ENCODE data around the gene IGIP.

The IGIP gene

DNA sequence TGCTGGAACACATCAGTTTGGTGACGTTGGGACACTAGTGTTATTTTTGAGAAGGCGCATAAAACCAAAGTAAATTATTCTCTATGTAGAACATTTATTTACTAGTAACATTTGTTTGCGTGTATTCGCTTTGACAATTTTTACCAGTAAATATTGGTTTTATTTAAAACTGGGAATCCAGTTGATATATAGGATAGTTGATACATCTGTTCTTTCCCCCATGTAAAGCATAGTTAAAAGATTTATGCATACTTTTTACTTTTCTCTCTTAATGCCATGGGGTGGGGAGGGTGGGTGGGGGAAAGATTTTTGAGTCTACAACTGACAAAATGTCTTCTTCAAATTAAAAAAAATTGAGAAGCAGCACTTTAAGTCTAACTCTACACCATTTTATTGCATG is at the start of gene IGIP:
Gene IGIP (plus strand): TSS at position 301 of the 400 bp plus-strand sequence. CDS start 2,540 bp downstream, outside the sequence.
- no peak for DNase-seq (ENCODE audit: low spot score)

DNA sequence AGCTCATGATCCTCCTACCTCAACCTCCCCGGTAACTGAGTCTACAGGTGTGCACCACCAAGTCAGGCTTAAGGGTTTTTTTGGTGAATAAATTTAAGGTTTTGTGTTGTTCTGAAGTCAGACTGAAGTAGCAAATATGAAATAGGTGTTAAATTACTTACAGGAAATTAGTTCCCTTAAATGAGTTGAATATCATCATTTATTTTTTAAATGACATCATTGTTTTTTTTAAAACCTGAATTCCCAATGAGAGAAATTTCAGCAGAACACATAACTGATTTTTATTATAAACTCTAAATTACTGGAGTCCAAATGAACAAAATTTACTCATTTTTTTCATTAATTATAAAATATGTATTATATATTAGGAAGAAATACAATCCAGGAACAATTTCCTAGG is 49.6 kb upstream of the IGIP start:
- no peak for DNase-seq (ENCODE audit: low spot score)

DNA sequence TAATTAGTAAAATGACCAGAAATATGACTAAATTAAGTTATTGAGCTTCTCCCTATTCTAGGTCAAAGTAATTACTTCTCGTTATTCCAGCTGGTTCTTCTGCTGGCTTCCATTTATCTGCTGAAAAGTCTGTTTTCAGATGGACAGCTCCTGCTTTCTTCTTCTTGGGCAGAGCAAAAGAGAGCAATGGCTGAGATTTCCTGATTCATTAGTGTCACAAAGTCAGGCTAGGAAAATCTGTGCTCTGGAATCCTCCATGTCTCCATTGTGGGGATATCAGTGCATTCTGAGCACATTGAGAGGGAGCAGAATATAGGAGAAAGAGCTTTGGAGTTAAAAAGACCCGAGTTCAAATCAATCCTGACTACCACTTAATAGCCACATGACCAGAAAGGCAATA is 48.9 kb upstream of the IGIP start:
- no peak for DNase-seq (ENCODE audit: low spot score)

DNA sequence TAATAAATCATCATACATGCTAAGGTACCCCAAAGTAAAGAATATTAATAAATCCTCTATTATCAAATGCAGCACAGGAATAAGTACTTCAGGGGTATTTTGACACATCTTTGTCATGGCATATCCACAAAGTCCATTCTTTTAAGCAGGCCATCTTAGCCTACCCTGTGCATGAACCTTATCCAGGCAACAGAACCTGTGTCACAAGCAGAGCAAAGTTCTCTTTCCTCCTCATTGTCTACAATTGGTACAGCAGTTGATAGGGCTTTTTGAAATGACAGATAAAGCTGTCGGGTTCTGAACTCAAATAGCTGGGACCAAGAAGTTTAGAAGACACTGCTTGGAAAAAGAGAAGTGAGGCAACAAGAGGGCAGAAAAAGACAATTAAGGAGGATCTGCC is 42.6 kb upstream of the IGIP start:
- no peak for DNase-seq (ENCODE audit: low spot score)

DNA sequence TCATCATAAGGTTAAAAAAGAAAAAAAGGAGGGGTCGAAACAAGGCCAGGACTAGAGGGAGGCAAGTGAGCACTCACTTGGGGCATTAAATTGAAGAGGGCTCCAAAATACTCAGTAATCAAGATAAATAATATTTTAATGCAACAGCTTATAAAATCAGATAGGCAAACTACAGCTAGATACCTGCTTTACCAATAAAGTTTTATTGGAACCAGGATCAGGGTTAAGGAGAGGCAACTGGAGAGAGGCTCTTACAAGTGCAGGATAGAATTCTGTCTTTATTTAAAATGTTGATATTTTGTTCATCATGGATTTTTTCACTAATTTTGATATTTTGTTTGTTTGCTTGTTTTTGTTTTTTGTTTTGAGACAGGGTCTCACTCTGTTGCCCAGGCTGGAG is 42.1 kb upstream of the IGIP start:
- DNase-seq (ENCODE audit: low spot score) = no peak

DNA sequence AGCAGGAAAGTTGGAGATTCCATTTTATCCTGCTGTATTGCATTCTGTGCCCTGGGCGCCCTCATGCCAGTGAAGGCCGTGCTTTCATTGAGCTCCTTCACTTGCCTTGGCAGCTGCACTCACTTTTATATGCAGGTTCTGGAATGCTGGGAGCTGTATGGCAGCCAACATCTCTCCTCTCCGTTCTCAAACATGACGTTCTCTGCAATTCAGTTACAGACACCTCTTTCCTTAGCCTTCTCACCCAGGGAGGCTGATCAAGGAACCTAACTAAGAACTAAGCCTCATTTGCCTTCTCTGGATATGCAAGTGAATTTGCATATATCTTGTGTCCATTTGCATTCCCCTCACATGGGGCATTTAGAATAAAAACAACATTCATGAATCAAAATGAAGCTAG is 41.2 kb upstream of the IGIP start:
- DNase-seq (ENCODE audit: low spot score) = no peak

DNA sequence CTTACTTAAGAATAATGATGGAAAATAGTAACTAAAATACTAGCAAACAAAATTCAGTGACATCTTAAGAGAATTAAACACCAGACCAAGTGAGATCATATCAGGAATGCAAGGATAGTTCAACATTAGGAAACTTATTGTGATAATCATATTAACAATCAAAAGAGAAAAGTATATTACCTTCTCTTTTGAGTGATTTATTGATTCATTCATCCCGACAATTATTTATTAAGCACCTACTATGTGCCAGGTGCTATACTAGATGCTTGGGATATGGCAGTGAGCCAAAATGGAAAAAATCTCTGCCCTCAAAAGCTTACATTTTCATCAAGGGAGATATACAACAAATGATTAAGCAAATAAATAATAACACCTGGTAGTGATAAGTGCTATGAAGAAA is 35.5 kb upstream of the IGIP start:
- DNase-seq (ENCODE audit: low spot score) = no peak

DNA sequence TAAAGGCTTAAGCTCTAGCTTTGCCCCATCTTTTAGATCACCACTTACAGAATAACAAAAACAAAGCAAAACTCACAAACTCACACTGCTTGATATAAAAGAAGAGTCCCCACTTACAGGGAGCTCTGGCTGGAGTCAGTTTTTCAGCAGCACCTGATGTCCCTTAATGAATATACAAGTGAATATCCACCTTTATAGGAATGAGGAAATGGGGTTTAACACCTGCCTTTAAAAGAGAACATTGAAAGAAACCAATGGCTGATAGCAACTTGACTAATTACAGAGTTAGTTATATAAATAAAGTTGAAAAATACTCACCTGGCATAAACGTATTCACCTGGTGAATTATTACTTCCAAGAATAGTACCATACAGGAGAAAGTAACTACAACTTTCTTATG is 32.6 kb upstream of the IGIP start:
- DNase-seq (ENCODE audit: low spot score) = no peak

DNA sequence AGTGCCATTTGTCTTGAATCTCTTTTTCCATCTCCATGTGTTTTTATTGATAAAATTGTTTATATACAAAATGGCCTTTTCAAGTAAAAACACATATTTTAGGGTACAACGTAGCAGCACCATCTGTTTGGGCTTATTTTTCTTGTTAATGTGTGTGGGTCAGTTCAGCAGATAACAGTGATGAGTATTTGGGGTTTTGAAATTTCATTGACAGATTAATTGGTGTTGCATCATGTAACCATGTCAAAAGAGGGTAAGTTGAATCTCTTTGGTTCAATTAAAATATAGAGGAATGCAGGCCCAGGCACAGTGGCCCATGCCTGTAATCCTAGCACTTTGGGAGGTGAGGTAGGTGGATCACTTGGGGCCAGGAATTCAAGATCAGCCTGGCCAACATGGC is 31.9 kb upstream of the IGIP start:
- no peak for DNase-seq (ENCODE audit: low spot score)

DNA sequence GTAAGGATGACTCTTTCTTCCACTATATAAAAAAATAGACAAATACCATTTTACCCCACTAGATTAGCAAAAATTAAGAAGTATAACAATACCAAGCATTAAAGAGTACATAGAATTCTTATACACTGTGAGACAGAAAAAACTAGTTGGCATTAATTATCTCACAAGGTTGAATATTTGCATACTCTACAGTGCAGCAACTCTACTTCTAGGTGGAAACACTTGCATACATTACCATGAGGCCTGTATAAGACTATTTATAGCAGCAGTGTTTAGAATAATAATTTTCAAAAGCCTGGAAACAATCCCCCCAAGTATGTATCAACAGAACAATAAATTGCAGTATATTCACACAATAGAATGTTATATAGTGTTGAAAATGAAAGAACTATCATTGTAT is 30.8 kb upstream of the IGIP start:
- DNase-seq (ENCODE audit: low spot score) = no peak

DNA sequence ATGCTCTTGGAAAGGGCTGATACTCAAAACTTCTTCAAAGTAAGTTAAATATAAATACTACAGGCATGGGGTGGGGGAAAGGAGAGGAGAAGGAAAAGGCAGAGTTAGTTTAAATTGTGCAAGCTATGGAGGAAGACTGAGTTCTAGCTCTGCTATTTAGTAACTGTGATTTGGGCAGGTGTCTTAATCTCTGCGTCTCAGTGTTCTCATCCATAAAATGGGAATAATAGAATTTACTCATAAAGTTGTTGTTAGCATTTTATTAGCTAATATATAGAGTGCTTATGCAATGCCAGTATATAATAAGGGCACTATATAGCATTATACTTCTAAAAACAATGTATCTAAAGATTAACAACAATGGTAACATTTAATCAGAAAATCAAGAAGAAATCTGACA is 24.6 kb upstream of the IGIP start:
- no peak for DNase-seq (ENCODE audit: low spot score)

DNA sequence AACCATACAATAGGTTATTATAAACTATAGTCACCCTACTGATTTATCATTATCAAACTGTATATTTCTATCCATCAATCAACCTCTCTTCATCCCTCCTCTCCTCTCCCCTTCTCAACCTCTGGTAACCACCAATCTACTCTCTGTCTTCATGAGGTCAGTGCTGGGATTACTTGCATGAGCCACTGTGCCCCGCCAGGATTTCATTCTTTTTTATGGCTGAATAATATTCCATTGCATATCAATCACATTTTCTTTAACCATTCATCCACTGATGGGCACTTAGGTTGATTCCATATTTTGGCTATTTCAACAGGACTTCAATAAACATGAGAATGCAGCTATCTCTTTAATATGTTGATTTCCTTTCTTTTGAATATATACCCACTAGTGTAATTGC is 22.6 kb upstream of the IGIP start:
- no peak for DNase-seq (ENCODE audit: low spot score)

DNA sequence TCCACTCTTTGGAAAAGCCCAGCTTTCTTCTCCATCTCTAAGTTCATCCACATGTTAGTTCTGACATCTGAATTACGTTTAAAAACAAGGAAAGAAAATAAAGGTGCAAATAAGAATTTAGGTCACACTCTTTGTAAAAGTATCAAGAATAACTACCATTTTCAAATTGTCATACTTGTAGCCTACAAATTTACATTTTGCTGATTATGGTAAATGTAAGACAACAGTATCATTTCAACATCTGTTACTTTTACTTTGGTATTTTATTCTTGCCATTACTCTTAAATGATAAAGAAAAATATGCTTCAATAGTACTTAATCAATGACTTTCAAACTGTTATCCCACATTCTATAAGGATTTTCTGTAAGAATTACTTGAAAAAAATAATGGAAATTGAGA is 21.6 kb upstream of the IGIP start:
- DNase-seq (ENCODE audit: low spot score) = no peak

DNA sequence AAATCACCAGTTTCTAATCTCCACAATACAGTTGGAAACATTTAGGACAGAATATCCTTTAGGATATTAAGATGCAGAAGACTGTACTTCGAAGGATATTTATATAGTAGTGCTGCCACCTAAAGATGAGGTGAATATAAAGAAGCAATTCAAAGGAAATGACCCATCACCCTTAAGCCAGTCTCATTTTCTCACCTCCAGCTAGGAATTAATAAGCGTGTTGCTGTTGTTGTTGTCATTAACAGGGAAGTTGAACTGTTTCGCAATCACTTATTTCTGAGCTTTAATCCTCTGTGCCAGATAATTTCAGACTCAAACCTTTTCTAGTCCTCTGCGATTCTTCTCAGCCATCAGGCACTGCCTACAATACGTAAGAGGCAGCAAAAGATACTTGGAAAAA is 19.6 kb upstream of the IGIP start:
- no peak for DNase-seq (ENCODE audit: low spot score)

DNA sequence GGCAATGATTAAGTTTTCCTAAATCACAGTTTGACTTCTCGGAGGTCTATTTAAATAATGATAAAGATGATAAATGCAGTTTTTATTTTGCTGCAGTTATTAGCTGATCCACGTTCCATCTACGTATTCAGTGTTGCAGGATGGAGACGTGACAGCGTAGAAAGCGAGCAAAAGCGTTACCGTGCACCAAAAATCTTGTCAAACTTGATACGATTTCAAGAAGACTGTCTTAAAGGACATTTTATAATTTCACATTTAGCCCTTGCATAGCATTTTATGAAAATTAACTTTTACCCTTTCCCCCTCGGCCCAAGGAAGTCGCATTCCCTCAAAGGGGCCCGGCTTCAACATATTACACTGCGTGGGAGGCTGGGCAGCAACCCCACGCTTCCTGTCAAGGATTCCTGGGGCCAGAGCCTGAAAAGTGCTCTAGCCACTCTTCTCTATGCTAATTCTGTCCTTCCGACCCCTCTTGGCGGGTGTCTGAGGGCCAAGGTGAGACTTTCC is 18.9 kb upstream of the IGIP start:
- DNase-seq (ENCODE audit: low spot score) = no peak

DNA sequence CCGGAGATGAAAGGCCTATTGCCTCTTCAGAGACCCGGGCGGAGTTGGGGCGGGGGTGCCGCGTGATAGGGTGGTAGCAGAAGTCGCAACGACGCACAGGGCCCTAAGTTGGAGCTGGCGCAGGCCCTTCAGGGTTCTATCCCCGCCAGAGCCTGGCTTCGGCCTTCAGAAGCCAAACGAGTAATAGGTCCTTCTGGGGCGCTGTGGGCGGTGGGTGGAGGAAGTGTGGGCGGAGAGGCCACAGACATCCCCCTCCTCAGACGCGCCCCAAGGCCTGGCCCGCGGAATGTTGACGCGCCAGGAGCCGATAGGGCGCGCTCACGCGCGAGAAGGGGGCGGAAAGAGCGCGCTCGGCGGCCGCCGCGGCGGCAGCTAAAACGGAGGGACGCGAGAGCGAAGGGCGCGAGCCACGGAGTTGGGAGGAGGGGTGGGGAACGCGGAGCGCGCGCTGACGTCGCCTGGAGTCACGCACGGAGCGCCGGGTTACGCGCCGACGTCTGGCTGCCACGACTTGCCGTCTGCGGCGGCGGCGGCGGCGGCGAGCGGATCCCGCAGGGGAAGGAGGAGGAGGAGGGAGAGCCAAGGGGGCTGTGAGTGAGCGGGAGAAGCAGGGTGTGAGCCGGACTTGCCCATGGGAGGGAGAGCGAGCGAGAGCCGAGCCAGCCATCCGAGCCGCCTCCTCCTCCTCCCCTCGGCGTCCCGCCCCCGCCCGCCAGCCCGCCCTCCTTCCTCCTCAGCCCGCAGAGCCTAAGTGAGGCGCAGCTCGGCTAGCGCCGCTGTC is 18.2 kb upstream of the IGIP start:
- DNase-seq (ENCODE audit: low spot score) = peak; percentile 93

DNA sequence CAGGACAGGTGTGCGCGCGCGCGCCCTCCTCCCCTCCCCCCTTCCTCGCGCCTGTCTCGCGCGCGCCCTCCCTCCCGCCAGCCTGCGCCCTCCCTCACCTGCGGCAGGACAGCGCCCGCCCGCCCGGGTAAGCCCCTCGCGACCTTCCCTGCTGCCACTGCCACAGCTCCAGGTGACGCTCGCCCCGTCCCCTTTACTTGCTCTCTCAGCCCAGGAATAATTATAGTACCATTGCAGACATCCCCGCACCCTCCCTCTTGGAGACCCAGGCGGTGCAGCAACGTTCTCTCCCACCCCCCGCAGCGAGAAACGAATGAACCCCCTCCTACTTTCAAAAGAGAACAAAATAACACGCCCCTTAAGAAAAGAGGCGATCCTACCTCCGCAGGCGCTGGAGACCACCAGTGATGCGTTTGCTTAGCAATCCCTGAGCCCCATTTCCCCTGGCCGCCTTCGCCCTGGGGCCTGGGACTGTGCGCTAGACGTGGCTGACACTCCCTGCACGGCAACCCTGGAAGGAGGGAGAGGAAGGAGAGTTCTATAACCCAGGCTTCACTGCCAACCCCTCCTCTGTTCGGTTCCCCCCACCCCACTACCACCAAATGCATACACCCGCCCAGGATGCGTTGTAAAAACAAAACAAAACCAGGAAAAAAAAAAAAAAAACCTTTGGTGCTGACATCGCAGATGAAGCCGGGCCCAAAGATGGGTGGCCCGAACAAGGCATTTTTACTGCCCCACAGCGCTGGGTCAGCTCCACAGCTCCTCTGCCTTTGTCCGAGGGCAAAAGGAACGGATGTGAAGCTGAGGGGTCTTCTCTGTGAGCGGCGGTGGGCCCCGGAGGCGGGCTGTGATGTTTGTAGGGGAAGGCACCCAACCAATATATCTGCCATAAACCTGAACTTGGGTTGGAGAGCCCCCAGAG is 17.4 kb upstream of the IGIP start:
- DNase-seq (ENCODE audit: low spot score) = no peak

DNA sequence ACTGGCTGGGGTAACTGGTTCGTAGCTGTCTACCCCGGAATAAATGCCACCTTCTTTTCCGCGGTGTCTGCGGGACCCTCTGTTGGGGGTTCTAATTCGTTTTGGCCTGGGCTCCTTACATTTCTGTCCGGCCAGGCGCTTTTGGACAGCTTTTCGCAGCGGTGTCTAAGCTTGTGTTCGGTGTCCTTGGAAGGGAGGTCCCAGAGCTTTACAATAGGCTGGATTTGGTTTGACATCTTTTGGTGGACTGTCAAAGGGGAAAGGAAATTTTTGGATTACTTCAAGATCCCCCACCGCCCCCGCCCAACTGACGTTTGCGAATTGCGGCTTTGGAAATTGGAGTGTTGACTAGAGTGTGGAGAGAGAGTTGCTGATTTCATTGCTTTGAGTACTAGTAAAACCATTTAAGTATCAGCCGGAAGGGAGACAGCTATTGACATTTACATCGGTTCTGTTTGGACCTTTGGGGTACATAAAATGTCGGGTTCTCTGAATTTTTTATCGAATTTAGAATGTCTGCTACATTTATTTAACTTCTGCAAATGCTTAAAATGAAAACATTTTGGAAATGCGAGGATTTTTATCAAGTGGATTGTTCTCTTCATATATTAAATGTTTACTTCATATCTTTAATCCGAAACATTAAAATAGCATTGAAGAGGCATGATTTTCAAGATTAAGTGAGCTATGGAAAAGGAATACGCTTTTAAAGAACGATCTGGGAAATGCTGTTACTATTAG is 16.5 kb upstream of the IGIP start:
- no peak for DNase-seq (ENCODE audit: low spot score)

DNA sequence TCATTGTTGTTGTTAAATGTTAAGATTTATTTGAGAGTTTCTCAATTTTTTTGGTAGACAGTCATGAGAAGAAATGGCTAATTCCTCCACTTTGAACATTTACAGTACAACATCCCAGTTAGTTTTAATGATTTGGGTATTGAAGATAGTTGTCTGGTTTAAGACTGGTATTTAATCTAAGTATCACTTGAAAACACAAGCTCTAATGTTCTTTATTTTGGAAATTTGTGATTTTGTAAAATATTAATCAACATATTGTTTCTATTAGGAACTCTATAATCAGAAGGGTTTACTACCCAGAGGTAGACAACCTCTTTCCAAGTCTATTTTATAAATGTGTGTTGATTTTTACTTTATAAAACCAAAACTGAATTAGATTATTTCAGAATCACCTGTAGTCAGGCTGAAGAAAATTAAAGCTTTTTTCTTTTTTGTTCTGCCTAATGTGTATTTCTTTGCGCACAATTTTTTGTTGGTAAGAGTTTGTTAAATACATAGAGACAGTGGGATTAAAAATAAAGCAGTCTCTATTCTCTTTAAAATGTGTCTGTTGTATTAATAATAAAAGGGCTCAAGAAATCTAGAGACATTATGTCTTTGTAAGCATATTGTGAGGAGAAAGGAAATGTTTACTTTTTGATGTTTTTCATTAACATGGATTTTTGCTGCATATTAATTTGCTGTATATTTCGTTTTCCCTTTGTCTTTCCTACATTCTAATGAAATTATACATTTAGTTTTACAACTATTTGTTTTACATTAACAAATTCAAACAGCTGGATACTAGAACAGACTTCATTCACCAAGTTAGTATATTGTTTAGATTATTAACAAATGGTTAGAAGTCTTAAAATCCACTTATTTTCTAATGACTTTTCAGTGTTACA is 15.7 kb upstream of the IGIP start:
- DNase-seq (ENCODE audit: low spot score) = no peak

DNA sequence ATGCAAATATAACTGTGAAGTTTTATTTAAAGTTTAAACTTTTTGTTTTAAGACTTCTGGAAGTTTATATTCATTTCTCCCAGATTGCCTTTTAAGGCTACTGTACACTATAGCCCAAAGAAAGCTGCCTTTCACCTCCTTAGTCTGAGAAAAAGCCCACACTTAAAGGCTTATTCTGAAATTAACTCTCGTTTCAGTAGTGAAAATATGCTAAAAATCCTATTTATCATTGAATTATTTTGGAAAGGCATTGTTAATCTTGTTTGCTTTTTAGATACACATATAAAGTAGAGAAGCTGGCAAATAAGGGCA is 15.1 kb upstream of the IGIP start:
- DNase-seq (ENCODE audit: low spot score) = no peak

DNA sequence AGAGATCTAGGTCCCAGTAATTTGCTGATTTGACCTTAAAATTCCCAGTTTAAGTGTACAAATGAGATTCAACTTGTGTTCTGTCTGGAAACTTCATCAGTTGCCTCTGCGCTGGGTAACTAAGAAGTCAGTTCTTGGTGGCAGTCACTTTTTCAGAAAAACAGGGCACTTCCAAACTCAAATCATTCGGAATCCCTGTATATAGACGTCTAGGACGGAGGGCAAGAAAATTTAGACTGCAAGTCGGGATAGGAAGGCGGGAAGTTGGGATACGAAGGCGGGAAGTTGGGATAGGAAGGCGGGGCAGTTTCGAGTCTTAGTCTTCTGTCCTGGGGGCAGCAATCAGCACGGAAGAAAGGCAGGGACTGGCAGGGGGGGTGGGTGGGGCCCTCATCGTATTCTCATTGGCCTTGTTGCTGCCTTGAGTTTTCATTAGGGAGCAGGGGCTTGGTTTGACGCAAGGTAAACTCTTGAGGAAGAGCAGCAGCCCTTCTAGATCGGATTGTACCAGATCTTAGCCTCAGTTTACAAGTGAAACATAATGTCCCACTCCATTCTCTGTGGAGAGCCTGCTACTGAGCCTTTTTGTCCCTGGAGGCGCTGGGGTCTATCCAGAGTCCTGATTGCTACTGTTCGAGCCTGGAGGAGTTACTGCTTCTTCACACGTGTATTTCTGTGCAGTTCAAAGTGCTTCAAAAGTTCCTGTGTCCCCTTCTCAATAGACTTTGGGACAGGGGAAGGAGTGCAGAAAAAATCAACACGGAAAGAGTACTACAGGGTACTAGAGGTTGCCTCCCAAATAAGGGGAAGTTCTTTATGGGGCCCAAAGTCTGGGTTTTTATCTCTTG is 14.5 kb upstream of the IGIP start:
- DNase-seq (ENCODE audit: low spot score) = no peak
